ENCODE measurements around the gene CMTM5. TPM values are rescaled to one million over a fixed set of nuclear protein-coding genes. Genes with fewer than 3 reads are reported as not detected.
"Not testable (repeated sequence)": the region's sequence is repeated elsewhere in the genome, so short reads cannot be mapped to it uniquely, and the experiment has no call there.

Gene CMTM5
- polyA plus RNA-seq, 12 donors, result 0.52 to 3.6 (median 1.5) TPM; not detected in 2

DNA sequence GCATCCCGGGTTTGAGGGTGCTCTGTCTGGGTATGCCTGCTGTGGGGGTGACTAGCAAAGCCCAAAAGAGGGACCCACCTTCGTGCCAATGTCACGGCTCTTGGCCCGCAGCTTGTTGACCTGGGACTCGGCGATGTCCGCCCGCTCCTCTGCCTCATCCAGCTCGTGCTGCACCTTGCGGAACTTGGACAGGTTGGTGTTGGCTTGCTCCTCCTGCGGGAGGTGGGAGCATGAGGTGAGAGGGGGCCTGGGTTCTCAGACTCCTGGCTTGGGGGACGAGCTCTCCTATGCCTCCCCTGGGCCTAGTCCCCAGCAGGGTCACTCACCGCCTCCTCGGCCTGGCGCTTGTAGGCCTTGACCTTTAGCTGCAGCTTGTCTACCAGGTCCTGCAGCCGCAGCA lies 36.8 kb downstream of the CMTM5 start:
- DNase-seq, result no peak

DNA sequence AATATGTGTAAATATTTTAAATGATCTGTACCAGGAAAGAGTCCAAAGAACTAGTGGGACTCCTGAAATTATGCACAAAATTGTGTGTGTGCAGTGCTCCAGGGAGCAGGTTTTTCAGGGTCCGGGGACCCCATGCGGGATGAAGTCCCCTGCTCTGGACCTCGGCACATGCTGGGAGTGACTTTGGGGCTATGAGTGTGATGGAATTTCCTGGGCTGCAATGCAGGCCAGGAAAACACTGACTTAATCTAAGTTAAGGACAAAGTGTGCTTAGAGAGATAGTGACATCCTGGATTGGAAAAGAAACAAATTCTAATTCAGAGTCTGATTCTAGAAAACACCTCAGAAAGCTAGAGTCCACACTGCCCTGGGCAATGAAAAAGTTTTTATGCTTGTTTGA lies 37.4 kb downstream of the CMTM5 start:
- DNase-seq, result no peak

DNA sequence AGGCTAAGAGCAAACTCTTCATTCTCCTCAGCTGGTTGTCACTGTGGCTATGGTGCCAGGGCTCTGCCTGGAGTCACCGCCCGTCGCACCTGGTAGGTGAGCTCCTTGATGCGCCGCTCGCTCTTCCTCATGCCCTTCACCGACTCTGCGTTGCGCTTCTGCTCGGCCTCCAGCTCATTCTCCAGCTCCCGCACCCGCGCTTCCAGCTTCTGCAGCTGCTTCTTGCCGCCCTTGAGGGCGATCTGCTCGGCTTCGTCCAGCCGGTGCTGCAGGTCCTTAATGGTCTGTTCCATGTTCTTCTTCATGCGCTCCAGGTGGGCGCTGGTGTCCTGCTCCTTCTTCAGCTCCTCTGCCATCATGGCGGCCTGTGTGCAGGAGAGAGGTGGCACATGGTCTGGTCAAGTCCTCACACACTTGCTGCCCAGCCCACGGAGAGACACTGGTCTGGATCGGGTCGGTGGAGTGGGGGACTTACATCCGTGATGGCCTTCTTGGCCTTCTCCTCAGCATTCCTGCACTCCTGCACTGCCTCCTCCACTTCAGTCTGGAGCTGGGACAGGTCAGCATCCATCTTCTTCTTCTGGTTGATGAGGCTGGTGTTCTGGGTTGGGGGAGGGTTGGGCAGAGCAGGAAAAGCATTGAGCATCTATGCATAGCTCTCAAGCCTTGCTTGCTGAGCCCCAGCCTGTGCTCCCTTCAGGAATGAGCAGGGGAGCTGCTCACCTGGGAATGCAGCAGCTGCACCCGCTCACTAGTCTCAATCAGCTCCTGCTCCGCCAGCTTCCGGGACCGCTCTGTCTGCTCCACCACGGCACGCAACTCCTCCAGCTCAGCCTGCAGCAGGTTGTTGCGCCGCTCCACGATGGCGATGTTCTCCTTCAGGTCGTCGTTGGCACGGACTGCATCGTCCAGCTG lies 38.3 kb downstream of the CMTM5 start:
- no peak for DNase-seq

DNA sequence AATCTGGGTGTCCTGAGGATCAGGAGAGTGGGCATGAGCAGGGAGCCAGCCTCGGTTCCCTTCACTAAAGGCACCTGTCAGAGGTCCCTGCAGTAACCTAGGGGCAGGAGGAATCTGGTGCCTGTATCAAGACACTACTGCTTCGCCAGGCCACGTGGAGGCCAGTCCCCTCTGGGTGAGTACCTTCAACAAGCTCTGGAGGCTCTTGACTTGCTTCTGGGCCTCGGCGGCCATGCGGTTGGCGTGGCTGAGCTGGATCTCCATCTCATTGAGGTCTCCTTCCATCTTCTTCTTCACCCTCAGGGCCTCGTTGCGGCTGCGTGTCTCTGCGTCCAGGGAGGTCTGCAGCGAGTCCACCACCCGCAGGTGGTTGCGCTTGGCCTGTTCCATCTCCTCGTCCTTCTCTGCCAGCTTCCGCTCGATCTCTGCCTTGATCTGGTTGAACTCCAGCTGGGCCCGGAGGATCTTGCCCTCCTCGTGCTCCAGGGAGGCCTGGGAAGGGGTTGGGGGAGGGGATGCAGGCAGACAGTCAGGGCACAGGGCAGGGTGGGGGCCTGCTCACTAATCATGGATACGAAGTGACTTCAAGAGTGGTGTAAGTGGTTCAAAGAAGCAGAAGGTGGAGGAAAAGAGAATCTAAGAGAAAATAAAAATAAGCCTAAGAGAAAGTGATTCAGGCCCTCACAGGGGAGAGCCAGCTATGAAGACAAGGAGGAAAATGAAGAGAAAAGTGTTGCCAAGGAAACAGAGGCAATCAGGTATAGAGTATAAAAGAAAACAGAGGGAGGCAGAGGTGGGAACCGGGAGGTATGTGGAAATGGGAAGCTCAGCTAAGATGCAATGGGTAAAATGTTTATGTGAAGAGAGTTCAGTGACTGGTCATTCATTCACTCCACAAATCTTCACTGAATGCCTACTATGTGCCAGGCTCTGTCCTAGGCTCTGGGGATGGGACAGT lies 39.3 kb downstream of the CMTM5 start:
- no peak for DNase-seq

DNA sequence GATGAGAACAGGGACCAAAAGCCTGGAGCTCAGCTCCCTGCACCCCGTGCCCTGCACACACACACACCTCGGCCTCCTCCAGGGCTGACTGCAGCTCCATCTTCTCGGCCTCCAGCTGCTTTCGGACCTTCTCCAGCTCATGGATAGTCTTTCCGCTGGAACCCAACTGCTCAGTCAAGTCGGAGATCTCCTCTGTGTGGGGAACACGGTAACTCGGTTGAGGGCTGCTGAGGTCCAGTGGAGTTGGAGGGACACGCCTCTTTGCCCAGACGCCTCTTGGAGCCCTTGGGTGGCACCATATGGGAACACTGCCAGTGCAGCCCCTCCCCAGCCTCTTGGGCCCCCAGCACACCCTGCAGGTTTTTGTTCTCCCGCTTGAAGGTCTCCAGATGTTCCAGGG lies 40.0 kb downstream of the CMTM5 start:
- no peak for DNase-seq

DNA sequence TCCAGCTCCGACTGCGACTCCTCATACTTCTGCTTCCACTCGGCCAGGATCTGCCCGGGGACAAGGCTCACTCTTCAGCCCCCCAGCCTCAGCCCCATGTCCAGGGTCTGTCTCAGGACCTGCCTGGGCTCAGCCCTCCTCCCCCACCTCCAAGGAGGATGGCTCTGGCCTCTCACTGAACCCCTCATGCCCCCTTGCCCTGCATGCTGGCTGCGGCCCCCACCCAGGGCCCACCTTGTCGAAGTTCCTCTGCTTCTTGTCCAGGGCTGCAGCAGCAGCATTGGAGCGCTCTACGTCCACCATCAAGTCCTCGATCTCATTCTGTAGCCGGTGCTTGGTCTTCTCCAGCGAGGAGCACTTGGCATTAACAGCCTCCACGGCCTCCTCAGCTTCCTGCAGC lies 40.4 kb downstream of the CMTM5 start:
- not testable (repeated sequence) for DNase-seq

DNA sequence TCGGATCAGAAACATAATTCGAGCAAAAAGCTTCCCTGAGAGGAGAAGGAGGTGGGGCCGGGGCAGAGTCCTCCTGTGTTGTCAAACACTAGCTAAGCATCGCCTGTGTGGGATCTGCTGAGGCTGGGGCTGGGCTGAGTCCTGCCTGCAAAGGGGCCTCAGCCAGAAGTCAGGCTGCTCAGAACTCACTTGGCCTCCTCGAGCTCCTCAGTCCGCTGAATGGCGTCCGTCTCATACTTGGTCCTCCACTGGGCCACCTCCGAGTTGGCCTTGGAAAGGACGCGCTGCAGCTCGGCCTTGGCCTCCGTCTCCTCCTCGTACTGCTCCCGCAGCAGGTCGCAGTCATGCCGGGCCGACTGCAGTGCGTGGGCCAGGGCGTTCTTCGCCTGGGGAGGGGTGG lies 41.2 kb downstream of the CMTM5 start:
- no peak for DNase-seq

DNA sequence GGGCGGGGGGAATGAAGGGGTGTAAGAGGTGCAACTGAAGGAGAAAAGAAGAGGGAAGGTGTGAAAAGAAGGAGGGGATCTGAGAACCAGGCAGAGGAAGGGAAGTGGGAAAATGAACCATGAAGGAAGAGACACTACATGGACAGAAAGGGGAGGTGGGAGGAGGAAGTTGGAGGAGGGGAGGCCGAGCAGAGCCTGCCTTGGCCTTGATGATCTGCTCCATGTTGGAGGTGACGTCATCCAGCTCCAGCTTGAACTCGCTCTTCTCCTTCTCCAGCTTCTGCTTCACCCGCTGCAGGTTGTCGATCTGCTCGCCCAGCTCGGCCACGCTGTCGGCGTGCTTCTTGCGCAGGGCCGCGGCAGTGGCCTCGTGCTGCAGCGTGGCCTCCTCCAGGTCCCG lies 42.8 kb downstream of the CMTM5 start:
- DNase-seq, result not testable (repeated sequence)

DNA sequence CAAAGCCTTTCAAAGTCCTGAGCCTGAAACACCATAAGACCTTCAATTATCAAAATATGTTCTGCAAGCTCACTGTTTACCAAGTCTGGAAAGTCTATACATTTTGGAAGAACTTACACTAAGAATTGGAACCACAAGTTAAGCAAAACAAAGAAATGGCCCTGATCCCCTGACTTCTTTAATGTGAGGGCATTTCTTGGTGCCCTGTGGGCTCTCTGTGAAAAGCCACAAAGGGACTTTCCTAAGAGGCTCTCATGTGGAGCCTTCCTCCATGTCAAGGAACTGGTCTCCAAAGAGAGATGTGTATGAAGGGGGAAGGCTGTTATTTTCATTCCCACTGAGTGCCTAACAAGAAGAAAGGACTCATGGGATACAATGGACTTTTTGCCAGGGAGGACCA lies 44.7 kb downstream of the CMTM5 start:
- DNase-seq, result no peak

DNA sequence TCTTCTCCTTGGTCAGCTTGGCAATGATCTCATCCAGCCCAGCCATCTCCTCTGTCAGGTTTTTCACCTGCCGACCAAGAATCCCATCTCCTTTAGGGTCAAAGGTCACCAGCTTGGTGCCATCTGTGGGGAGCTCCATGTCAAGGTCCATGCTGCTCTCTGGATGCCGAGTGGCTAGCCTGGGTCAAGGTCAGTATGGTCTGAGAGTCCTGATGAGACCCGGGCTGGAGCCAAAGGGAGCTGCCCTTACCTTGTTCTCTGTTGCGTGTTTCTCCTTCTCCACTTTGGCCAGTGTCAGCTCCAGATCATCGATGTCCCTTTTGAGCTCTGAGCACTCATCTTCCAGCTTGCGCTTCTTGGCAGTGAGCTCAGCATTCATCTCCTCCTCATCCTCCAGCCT lies 46.8 kb downstream of the CMTM5 start:
- DNase-seq, result no peak

DNA sequence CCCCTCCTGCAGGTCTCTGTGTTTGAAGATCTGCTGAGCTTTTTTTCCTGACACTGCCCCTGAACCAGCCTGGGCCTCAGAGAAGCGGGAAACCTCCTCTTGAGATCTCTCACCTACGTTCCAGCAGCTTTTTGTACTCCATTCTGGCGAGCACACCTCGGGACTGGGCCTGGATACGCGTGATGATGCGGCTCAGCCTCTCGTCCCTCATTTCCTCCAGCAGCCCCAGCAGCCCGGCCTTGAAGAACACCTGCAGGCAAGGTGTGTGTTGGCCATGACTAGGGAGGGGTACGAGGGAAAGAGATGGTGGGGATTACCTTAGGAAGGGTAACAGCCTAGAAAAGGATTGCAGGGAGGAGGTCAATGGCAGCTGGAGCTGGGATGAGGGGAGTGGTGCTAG lies 48.3 kb downstream of the CMTM5 start:
- no peak for DNase-seq

DNA sequence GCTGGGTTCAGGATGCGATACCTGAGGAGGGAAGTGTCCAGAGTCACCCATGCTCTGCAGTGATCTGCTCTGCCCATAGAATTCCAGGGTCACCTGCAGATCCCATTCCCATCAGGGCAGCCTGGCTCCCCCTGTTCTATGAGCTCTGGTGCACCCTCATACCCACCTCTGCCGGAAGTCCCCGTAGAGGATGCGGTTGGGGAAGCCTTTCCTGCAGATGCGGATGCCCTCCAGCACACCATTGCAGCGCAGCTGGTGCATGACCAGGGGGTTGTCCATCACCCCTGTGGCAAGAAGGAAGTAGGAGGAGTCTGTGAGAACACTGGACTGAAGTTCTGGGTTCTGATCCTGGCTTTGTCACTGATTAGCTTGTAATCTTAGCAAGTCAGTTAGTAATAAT lies 49.0 kb downstream of the CMTM5 start:
- not testable (repeated sequence) for DNase-seq

DNA sequence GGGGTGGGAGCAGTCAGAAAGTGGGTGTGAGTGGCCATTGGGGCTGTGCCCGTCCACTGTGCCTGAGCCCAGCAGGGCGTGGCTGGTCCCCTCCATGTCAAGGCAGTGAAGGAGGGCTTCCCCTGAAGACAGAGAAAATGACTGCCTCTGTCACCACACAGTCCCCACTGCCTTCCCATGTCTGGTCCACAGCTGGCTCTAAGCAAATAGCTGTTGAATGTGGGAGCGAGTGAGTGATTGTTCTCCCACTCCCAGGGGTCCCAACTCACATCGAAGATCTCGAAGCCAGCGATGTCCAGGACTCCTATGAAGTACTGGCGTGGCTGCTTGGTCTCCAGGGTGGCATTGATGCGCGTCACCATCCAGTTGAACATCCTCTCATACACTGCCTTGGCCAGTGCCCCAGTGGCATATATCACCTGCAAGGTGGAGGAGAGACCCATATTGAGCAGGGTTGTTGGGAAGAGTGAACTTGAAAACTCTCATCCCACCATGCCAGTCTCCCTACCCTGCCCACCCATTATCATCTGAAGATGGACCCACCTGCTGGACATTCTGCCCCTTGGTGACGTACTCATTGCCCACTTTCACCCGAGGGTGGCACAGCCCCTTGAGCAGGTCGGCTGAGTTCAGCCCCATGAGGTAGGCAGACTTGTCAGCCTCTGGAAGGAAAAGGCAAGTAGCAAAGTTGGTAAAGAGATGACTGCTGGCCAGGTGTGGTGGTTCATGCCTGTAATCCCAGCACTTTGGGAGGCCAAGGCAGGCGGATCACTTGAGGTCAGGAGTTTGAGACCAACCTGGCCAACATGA lies 52.0 kb downstream of the CMTM5 start:
- DNase-seq, result no peak

Other genes starting within 250 kb of the CMTM5 start
- gene SLC7A8, start 193.4 kb upstream of the CMTM5 start, polyA plus RNA-seq (ENCODE audit: insufficient read length in 12 of 12), result 10 to 100 TPM in 2 of 12 donors, 1 to 10 TPM in 9, not detected in 1; 2.6 to 29.0 (median 4.2) TPM
- under 1 TPM in 3 of 12 donors, not detected in 9; 0.60 to 0.65 (median 0.63) TPM for gene RNF212B, start 139.1 kb upstream of the CMTM5 start, polyA plus RNA-seq (ENCODE audit: insufficient read length in 12 of 12)
- 10 to 100 TPM in 9 of 12 donors, 1 to 10 TPM in 2, not detected in 1; 9.1 to 25.5 (median 10.7) TPM for gene HOMEZ, start 90.9 kb upstream of the CMTM5 start, polyA plus RNA-seq (ENCODE audit: insufficient read length in 12 of 12)
- 10 to 100 TPM in 11 of 12 donors, not detected in 1; 11.7 to 27.1 (median 19.2) TPM for gene PPP1R3E, start 74.2 kb upstream of the CMTM5 start, polyA plus RNA-seq (ENCODE audit: insufficient read length in 12 of 12)
- gene BCL2L2, start 70.2 kb upstream of the CMTM5 start, polyA plus RNA-seq (ENCODE audit: insufficient read length in 12 of 12), result 10 to 100 TPM in 11 of 12 donors, not detected in 1; 26.0 to 36.9 (median 30.1) TPM
- gene PABPN1, start 55.6 kb upstream of the CMTM5 start, polyA plus RNA-seq (ENCODE audit: insufficient read length in 12 of 12), result 1,000 to 10,000 TPM in 1 of 12 donors, 100 to 1,000 TPM in 7, 10 to 100 TPM in 4; 92.5 to 1,853 (median 109) TPM
- gene SLC22A17, start 24.2 kb upstream of the CMTM5 start, polyA plus RNA-seq (ENCODE audit: insufficient read length in 12 of 12), result 10 to 100 TPM in 11 of 12 donors, not detected in 1; 14.7 to 29.5 (median 19.7) TPM
- gene EFS, start 11.9 kb upstream of the CMTM5 start, polyA plus RNA-seq (ENCODE audit: insufficient read length in 12 of 12), result 10 to 100 TPM in 11 of 12 donors, not detected in 1; 31.8 to 63.3 (median 48.1) TPM
- gene IL25, start 4.2 kb upstream of the CMTM5 start, polyA plus RNA-seq (ENCODE audit: insufficient read length in 12 of 12), result not detected
- gene MYH6, start 31.2 kb downstream of the CMTM5 start, polyA plus RNA-seq (ENCODE audit: insufficient read length in 12 of 12), result 1 to 10 TPM in 11 of 12 donors, not detected in 1; 2.4 to 8.2 (median 5.4) TPM
- gene MYH7, start 58.6 kb downstream of the CMTM5 start, polyA plus RNA-seq (ENCODE audit: insufficient read length in 12 of 12), result 1,000 to 10,000 TPM in 1 of 12 donors, 100 to 1,000 TPM in 11; 205 to 1,002 (median 674) TPM
- gene NGDN, start 92.7 kb downstream of the CMTM5 start, polyA plus RNA-seq (ENCODE audit: insufficient read length in 12 of 12), result 10 to 100 TPM in 11 of 12 donors, not detected in 1; 32.3 to 55.6 (median 40.1) TPM
- 1 to 10 TPM in 9 of 12 donors, under 1 TPM in 2, not detected in 1; 0.89 to 4.0 (median 1.7) TPM for gene ZFHX2, start 174.7 kb downstream of the CMTM5 start, polyA plus RNA-seq (ENCODE audit: insufficient read length in 12 of 12)
- 10 to 100 TPM in 8 of 12 donors, 1 to 10 TPM in 2, not detected in 2; 8.9 to 14.0 (median 11.1) TPM for gene THTPA, start 179.2 kb downstream of the CMTM5 start, polyA plus RNA-seq (ENCODE audit: insufficient read length in 12 of 12)
- 10 to 100 TPM in 11 of 12 donors, not detected in 1; 12.2 to 77.8 (median 15.3) TPM for gene AP1G2, start 190.7 kb downstream of the CMTM5 start, polyA plus RNA-seq (ENCODE audit: insufficient read length in 12 of 12)
- gene JPH4, start 201.7 kb downstream of the CMTM5 start, polyA plus RNA-seq (ENCODE audit: insufficient read length in 12 of 12), result 10 to 100 TPM in 1 of 12 donors, 1 to 10 TPM in 2, under 1 TPM in 8, not detected in 1; 0.33 to 13.6 (median 0.63) TPM

Measured in muscle of arm (tissue), 12 donors.